ENCODE measurements around the gene RBFOX1.

DNA sequence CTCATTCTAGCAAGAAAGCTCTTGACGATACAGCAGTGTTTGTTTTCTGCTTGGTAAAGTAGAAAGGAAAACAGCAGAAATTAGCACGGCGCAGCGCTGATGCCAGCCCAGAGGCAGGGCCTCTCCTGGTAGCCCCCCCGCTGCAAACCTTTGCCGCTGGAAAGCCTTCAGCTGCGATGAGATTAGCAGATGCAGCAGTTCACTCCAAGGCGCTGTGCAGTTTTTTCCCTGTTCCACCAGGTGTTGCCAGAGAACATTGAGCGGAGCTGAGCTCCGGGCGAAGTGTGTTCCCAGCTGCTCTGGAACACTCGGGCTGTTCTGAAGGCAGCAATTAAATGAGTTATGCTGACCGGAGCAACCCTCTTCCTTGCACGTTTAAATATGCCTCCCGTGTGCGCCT is 72.5 kb downstream of the RBFOX1 start:
- TF ChIP-seq EZH2 (IDR thresholded peaks at IDR 0.05; ENCODE audit: borderline replicate concordance, insufficient read depth, low read length, poor library complexity, severe bottlenecking) = no peak
- no peak for TF ChIP-seq POLR2AphosphoS5 (IDR thresholded peaks at IDR 0.05)
- TF ChIP-seq, protein P1, sequence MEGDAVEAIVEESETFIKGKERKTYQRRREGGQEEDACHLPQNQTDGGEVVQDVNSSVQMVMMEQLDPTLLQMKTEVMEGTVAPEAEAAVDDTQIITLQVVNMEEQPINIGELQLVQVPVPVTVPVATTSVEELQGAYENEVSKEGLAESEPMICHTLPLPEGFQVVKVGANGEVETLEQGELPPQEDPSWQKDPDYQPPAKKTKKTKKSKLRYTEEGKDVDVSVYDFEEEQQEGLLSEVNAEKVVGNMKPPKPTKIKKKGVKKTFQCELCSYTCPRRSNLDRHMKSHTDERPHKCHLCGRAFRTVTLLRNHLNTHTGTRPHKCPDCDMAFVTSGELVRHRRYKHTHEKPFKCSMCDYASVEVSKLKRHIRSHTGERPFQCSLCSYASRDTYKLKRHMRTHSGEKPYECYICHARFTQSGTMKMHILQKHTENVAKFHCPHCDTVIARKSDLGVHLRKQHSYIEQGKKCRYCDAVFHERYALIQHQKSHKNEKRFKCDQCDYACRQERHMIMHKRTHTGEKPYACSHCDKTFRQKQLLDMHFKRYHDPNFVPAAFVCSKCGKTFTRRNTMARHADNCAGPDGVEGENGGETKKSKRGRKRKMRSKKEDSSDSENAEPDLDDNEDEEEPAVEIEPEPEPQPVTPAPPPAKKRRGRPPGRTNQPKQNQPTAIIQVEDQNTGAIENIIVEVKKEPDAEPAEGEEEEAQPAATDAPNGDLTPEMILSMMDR (IDR thresholded peaks at IDR 0.05; ENCODE audit: poor library complexity, severe bottlenecking) = peak; percentile 75
- TF ChIP-seq MXI1 (conservative IDR thresholded peaks at IDR 0.05; ENCODE audit: poor library complexity, severe bottlenecking) = no peak
- TF ChIP-seq SMC3 (conservative IDR thresholded peaks at IDR 0.05; ENCODE audit: poor library complexity) = peak; percentile 83
- TF ChIP-seq, protein P2, sequence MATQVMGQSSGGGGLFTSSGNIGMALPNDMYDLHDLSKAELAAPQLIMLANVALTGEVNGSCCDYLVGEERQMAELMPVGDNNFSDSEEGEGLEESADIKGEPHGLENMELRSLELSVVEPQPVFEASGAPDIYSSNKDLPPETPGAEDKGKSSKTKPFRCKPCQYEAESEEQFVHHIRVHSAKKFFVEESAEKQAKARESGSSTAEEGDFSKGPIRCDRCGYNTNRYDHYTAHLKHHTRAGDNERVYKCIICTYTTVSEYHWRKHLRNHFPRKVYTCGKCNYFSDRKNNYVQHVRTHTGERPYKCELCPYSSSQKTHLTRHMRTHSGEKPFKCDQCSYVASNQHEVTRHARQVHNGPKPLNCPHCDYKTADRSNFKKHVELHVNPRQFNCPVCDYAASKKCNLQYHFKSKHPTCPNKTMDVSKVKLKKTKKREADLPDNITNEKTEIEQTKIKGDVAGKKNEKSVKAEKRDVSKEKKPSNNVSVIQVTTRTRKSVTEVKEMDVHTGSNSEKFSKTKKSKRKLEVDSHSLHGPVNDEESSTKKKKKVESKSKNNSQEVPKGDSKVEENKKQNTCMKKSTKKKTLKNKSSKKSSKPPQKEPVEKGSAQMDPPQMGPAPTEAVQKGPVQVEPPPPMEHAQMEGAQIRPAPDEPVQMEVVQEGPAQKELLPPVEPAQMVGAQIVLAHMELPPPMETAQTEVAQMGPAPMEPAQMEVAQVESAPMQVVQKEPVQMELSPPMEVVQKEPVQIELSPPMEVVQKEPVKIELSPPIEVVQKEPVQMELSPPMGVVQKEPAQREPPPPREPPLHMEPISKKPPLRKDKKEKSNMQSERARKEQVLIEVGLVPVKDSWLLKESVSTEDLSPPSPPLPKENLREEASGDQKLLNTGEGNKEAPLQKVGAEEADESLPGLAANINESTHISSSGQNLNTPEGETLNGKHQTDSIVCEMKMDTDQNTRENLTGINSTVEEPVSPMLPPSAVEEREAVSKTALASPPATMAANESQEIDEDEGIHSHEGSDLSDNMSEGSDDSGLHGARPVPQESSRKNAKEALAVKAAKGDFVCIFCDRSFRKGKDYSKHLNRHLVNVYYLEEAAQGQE (IDR thresholded peaks at IDR 0.05; ENCODE audit: borderline replicate concordance) = no peak
